ENCODE measurements around the gene NXNL1. TPM values are rescaled to one million over a fixed set of nuclear protein-coding genes. Genes with fewer than 3 reads are reported as not detected.
"Not testable (repeated sequence)": the region's sequence is repeated elsewhere in the genome, so short reads cannot be mapped to it uniquely, and the experiment has no call there.

NXNL1 gene
- total and polyA plus RNA-seq, 9 of the 15 experiments (the other 6 are each of a cell fraction or from before 2014, with no cell fraction given), result not detected

DNA sequence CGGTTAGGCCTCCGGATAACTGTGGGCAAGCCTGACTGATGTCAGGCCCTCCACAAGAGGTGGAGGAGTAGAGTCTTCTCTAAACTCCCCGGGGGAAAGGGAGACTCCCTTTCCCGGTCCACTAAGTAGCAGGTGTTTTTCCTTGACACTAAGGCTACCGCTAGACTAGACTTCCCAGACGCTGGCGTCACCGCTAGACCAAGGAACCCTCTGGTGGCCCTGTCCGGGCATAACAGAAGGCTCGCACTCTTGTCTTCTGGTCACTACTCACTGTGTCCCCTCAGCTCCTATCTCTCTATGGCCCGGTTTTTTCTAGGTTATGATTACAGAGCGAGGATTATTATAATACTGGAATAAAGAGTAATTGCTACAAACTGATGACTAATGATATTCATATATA lies 38.3 kb upstream of the NXNL1 start:
- H3K9me3 ChIP-seq (replicated peaks; ENCODE audit: control insufficient read depth, insufficient read depth, low read depth, low read length); H4K20me1 ChIP-seq (replicated peaks; ENCODE audit: control insufficient read depth, insufficient read depth, low read length); H2AFZ ChIP-seq (ENCODE audit: low read depth, low read length); BruUV-seq (replicated peaks); H3K27me3 ChIP-seq (ENCODE audit: control insufficient read depth in 2 of 2, insufficient read depth in 2 of 2, low read length in 2 of 2); H3K9me1 ChIP-seq (ENCODE audit: control insufficient read depth, insufficient read depth, low read length); H3K36me3 ChIP-seq (ENCODE audit: control insufficient read depth, insufficient read depth, low read length); H3K9ac ChIP-seq (ENCODE audit: insufficient read depth in 1 of 2, low read depth in 2 of 2, low read length in 2 of 2); H3K4me3 ChIP-seq; H3K79me2 ChIP-seq (ENCODE audit: control insufficient read depth, insufficient read depth, low read length); H3K4me2 ChIP-seq (ENCODE audit: insufficient read depth, low read length); intact Hi-C loops (cut with micrococcal nuclease); POLR2A ChIA-PET; H3K27ac ChIP-seq (ENCODE audit: extremely low read depth, low read depth, low read length); TF ChIP-seq ATF1 (CRISPR knock-in tag; IDR thresholded peaks at IDR 0.05); JUND (tag; IDR thresholded peaks at IDR 0.05; ENCODE audit: borderline replicate concordance, low read depth, low read length): not testable (repeated sequence)
- TF ChIP-seq C11orf30 (IDR thresholded peaks at IDR 0.05; ENCODE audit: low read depth) (peak; percentile 49; the same call in 1 of the 2 replicates), CTBP1 (IDR thresholded peaks at IDR 0.05; ENCODE audit: borderline replicate concordance) (peak; percentile 34), ZNF316 (IDR thresholded peaks at IDR 0.05) (peak; percentile 76), SMAD4 (CRISPR knock-in tag; conservative IDR thresholded peaks at IDR 0.05) (peak; percentile 56; the same call in 1 of the 2 replicates), ZFX (CRISPR knock-in tag; IDR thresholded peaks at IDR 0.05) (0 out of 2 replicates have a peak, but pooled peaks have one; percentile 3), MAFG (tag; conservative IDR thresholded peaks at IDR 0.05) (peak; percentile 38; the same call in 1 of the 2 replicates), ATF1 (tag; IDR thresholded peaks at IDR 0.05) (peak; percentile 44; the same call in 1 of the 2 replicates), RAD21 (CRISPR knock-in tag; conservative IDR thresholded peaks at IDR 0.05 in 1 of 2, IDR thresholded peaks at IDR 0.05 in 1 of 2) (peak in 1 of 2 experiments; percentile 51; a peak in 3 of 4 replicates), CREM (IDR thresholded peaks at IDR 0.05; ENCODE audit: low read depth) (peak; percentile 61; the same call in 1 of the 2 replicates), JUND (IDR thresholded peaks at IDR 0.05; ENCODE audit: borderline replicate concordance, low read depth, low read length) (peak; percentile 25; the same call in 1 of the 2 replicates)
- TF ChIP-seq, protein P1, sequence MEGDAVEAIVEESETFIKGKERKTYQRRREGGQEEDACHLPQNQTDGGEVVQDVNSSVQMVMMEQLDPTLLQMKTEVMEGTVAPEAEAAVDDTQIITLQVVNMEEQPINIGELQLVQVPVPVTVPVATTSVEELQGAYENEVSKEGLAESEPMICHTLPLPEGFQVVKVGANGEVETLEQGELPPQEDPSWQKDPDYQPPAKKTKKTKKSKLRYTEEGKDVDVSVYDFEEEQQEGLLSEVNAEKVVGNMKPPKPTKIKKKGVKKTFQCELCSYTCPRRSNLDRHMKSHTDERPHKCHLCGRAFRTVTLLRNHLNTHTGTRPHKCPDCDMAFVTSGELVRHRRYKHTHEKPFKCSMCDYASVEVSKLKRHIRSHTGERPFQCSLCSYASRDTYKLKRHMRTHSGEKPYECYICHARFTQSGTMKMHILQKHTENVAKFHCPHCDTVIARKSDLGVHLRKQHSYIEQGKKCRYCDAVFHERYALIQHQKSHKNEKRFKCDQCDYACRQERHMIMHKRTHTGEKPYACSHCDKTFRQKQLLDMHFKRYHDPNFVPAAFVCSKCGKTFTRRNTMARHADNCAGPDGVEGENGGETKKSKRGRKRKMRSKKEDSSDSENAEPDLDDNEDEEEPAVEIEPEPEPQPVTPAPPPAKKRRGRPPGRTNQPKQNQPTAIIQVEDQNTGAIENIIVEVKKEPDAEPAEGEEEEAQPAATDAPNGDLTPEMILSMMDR (IDR thresholded peaks at IDR 0.05 in 2 of 3, conservative IDR thresholded peaks at IDR 0.05 in 1 of 3; ENCODE audit: insufficient read depth in 2 of 3, low read depth in 1 of 3, low read length in 3 of 3), result peak; percentile 32 to 56 (median 50); a peak in 5 of 6 replicates
- TF ChIP-seq, protein P2, sequence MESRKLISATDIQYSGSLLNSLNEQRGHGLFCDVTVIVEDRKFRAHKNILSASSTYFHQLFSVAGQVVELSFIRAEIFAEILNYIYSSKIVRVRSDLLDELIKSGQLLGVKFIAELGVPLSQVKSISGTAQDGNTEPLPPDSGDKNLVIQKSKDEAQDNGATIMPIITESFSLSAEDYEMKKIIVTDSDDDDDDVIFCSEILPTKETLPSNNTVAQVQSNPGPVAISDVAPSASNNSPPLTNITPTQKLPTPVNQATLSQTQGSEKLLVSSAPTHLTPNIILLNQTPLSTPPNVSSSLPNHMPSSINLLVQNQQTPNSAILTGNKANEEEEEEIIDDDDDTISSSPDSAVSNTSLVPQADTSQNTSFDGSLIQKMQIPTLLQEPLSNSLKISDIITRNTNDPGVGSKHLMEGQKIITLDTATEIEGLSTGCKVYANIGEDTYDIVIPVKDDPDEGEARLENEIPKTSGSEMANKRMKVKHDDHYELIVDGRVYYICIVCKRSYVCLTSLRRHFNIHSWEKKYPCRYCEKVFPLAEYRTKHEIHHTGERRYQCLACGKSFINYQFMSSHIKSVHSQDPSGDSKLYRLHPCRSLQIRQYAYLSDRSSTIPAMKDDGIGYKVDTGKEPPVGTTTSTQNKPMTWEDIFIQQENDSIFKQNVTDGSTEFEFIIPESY (CRISPR knock-in tag; IDR thresholded peaks at IDR 0.05), result peak; percentile 92
- ATAC-seq (peak; percentile 49; the same call in 2 of the 3 replicates), DNase-seq (ENCODE audit: extremely low read depth in 1 of 4, low spot score in 3 of 4) (peak in 1 of 4 experiments; percentile 29), FAIRE-seq (peak; percentile 77)
- 20% methylated on average over 10 of the region's 12 CpGs for WGBS (ENCODE audit: insufficient coverage, low coverage, missing lambda C conversion rate)
- CTCF ChIA-PET (ENCODE audit: low intra/inter-chr PET ratio), result interaction anchor here (0.6 kb wide), 1 partner anchor 65 kb away, joined by 5 read pairs; no protein-coding TSS in a partner anchor
- H3K4me1 ChIP-seq (replicated peaks in 1 of 2; ENCODE audit: control insufficient read depth in 2 of 2, insufficient read depth in 2 of 2, low read length in 2 of 2), result peaks cover 6 to 37% of the 10 kb centered on the region in 2 experiments; a peak in 3 of 5 replicates
- in situ Hi-C loops (cut with MboI), result loop anchor here (5.0 kb wide), 1 partner anchor 358 kb away; the partner anchor contains the start of gene RPL18A
